ENCODE measurements around the gene KCNMB1. TPM values are rescaled to one million over a fixed set of nuclear protein-coding genes. Genes with fewer than 3 reads are reported as not detected.

Gene KCNMB1
- total and polyA plus RNA-seq, 2 donors from 2014 or later = 2.1 to 4.5 TPM

DNA sequence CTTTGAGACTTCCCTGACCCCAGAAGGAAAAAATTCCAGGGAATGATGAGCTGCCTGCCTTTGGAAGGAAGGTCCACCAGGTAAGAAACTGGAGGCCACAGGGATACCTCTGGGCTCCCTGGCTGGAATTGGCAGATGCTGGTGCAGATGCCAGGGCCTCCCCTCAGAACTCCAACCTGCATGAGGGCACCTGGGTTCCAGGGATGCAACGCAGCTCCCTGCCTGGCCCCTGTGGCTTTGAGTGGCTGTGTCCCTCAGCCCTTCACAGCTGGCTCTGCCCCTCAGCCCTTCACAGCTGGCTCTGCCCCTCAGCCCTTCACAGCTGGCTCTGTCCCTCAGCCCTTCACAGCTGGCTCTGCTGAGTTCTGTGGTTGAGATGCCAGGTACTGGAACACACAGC is 13.9 kb downstream of the KCNMB1 start:
- H3K4me1 ChIP-seq (ENCODE audit: control insufficient read depth in 2 of 3, insufficient read depth in 2 of 3, low read depth in 1 of 3, low read length in 3 of 3) = no peaks in the 10 kb centered on the region
- no peak overlapping the region for H3K27ac ChIP-seq (ENCODE audit: low read depth in 2 of 2, low read length in 2 of 2)
- no peaks in the 10 kb centered on the region for H3K27me3 ChIP-seq (ENCODE audit: control insufficient read depth, insufficient read depth, low read length)
- no peak overlapping the region for H3K9ac ChIP-seq (ENCODE audit: low read length in 3 of 3)
- no peak overlapping the region for H3K4me3 ChIP-seq (ENCODE audit: low read length in 3 of 3)
- TF ChIP-seq, protein P1, sequence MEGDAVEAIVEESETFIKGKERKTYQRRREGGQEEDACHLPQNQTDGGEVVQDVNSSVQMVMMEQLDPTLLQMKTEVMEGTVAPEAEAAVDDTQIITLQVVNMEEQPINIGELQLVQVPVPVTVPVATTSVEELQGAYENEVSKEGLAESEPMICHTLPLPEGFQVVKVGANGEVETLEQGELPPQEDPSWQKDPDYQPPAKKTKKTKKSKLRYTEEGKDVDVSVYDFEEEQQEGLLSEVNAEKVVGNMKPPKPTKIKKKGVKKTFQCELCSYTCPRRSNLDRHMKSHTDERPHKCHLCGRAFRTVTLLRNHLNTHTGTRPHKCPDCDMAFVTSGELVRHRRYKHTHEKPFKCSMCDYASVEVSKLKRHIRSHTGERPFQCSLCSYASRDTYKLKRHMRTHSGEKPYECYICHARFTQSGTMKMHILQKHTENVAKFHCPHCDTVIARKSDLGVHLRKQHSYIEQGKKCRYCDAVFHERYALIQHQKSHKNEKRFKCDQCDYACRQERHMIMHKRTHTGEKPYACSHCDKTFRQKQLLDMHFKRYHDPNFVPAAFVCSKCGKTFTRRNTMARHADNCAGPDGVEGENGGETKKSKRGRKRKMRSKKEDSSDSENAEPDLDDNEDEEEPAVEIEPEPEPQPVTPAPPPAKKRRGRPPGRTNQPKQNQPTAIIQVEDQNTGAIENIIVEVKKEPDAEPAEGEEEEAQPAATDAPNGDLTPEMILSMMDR (IDR thresholded peaks at IDR 0.05; ENCODE audit: borderline replicate concordance, extremely low read depth, insufficient read depth) = no peak
- intact Hi-C loops (cut with DNase I) = no loop called here
- H3K36me3 ChIP-seq (ENCODE audit: control insufficient read depth in 2 of 3, insufficient read depth in 3 of 3, low read length in 3 of 3) = no peaks in the 10 kb centered on the region
- H3K9me3 ChIP-seq (ENCODE audit: control insufficient read depth in 2 of 3, insufficient read depth in 1 of 3, low read length in 3 of 3) = no peaks in the 10 kb centered on the region
- no peak for DNase-seq
- FAIRE-seq = no peak

DNA sequence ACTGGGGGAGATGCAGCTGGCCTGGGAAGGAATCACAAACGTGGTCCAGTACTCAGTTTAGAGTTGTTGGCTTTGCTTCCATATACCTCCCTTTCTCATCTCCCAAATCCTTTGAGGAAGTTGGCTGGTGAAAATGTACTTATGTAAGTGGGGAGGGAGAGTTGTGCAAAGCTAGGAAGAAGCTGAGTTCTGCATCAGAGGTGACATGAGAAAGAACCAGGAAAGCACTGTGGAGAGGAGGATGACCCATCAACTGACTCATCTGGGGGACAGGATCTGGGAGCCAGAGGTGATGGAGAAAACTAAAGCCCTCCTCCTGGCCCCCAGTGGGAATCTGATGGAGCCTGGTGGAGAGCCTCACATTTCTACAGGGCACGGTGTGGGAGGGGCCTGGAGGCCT is 16.2 kb downstream of the KCNMB1 start:
- no peaks in the 10 kb centered on the region for H3K27me3 ChIP-seq (ENCODE audit: control insufficient read depth, insufficient read depth, low read length)
- TF ChIP-seq, protein P1 (IDR thresholded peaks at IDR 0.05; ENCODE audit: borderline replicate concordance, extremely low read depth, insufficient read depth) = no peak
- H3K4me3 ChIP-seq (ENCODE audit: low read length in 3 of 3) = no peak overlapping the region
- no peak overlapping the region for H3K27ac ChIP-seq (ENCODE audit: low read depth in 2 of 2, low read length in 2 of 2)
- no peaks in the 10 kb centered on the region for H3K9me3 ChIP-seq (ENCODE audit: control insufficient read depth in 2 of 3, insufficient read depth in 1 of 3, low read length in 3 of 3)
- no peaks in the 10 kb centered on the region for H3K36me3 ChIP-seq (ENCODE audit: control insufficient read depth in 2 of 3, insufficient read depth in 3 of 3, low read length in 3 of 3)
- FAIRE-seq (no peak), DNase-seq (no peak)
- intact Hi-C loops (cut with DNase I) = no loop called here
- H3K9ac ChIP-seq (ENCODE audit: low read length in 3 of 3) = no peak overlapping the region
- no peaks in the 10 kb centered on the region for H3K4me1 ChIP-seq (ENCODE audit: control insufficient read depth in 2 of 3, insufficient read depth in 2 of 3, low read depth in 1 of 3, low read length in 3 of 3)

DNA sequence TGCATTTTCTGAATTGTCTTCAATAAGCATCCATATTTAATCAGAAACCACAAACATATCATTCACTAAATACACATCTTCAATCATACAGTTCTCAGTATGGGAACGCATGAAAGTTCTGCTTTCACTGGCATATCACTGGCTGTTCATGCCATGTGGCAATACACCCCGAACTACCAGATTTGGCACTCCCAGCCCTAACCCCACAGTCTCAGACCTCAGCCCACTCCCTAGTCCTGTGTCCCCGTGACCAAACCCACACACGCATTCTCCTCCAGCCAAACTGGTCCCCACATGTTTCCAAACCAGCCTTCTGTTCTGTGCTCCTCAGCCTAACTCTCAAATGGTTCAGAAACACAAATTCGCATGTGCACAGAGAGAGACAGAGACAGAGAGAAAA is 20.6 kb downstream of the KCNMB1 start:
- FAIRE-seq = no peak
- intact Hi-C loops (cut with DNase I) = no loop called here
- Histone ChIP-seq H3K9ac (ENCODE audit: low read length in 3 of 3) (no peak overlapping the region), H3K9me3 (ENCODE audit: control insufficient read depth in 2 of 3, insufficient read depth in 1 of 3, low read length in 3 of 3) (no peaks in the 10 kb centered on the region), H3K27ac (ENCODE audit: low read depth in 2 of 2, low read length in 2 of 2) (no peak overlapping the region), H3K36me3 (ENCODE audit: control insufficient read depth in 2 of 3, insufficient read depth in 3 of 3, low read length in 3 of 3) (no peaks in the 10 kb centered on the region), H3K4me3 (ENCODE audit: low read length in 3 of 3) (no peak overlapping the region), H3K27me3 (ENCODE audit: control insufficient read depth, insufficient read depth, low read length) (no peaks in the 10 kb centered on the region), H3K4me1 (ENCODE audit: control insufficient read depth in 2 of 3, insufficient read depth in 2 of 3, low read depth in 1 of 3, low read length in 3 of 3) (no peaks in the 10 kb centered on the region)
- TF ChIP-seq, protein P1 (IDR thresholded peaks at IDR 0.05; ENCODE audit: borderline replicate concordance, extremely low read depth, insufficient read depth) = no peak
- DNase-seq = no peak

DNA sequence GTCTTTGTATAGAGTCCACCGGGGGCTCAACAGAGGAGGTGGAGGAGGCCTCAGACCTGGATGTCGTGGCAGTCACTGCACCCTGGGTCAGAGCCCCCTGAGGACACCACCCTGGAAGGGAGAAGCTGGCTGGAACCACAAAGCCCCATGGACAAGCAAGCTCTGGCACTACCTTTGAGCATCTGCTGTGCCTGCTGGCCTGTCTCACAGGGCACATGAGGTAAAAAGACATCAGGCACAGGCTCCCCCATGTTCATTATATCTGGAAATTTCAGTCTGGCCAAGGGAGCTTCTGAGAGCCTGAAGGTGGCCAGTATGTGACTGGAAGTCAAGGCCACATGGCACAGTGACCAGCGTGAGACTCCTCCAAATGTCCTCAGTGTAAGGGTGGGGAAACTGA is 22.9 kb downstream of the KCNMB1 start:
- no peak for DNase-seq
- FAIRE-seq = no peak
- no peaks in the 10 kb centered on the region for H3K9me3 ChIP-seq (ENCODE audit: control insufficient read depth in 2 of 3, insufficient read depth in 1 of 3, low read length in 3 of 3)
- intact Hi-C loops (cut with DNase I) = no loop called here
- no peaks in the 10 kb centered on the region for H3K36me3 ChIP-seq (ENCODE audit: control insufficient read depth in 2 of 3, insufficient read depth in 3 of 3, low read length in 3 of 3)
- no peaks in the 10 kb centered on the region for H3K27me3 ChIP-seq (ENCODE audit: control insufficient read depth, insufficient read depth, low read length)
- no peaks in the 10 kb centered on the region for H3K4me1 ChIP-seq (ENCODE audit: control insufficient read depth in 2 of 3, insufficient read depth in 2 of 3, low read depth in 1 of 3, low read length in 3 of 3)
- TF ChIP-seq, protein P1 (IDR thresholded peaks at IDR 0.05; ENCODE audit: borderline replicate concordance, extremely low read depth, insufficient read depth) = no peak
- H3K4me3 ChIP-seq (ENCODE audit: low read length in 3 of 3) = no peak overlapping the region
- H3K9ac ChIP-seq (ENCODE audit: low read length in 3 of 3) = no peak overlapping the region
- H3K27ac ChIP-seq (ENCODE audit: low read depth in 2 of 2, low read length in 2 of 2) = no peak overlapping the region

Data from kidney (tissue), 14 donors.